B cell (primary cell): ENCODE measurements around the gene PRXL2A. TPM values are rescaled to one million over a fixed set of nuclear protein-coding genes. Genes with fewer than 3 reads are reported as not detected.

Experiments
- ATAC-seq: fragments of 200-7000 bp; cut with Tn5 transposase; one replicate; pipeline ENCODE4 v1.10.0; 2021; ENCODE audit warnings: low read depth, mild to moderate bottlenecking, moderate number of reproducible peaks, moderate library complexity
- CTCF ChIA-PET: fragments of 350-600 bp; sonication (Branson Sonifier 250); formaldehyde crosslinking; loops from one replicate; lab custom pipeline; 2021; ENCODE audit warnings: antibody characterized with exemption, inconsistent platforms; lab: Charles Lee
- POLR2A ChIA-PET: fragments of 350-600 bp; sonication (Branson Sonifier 250); formaldehyde crosslinking; loops from one replicate; lab custom pipeline; 2021; ENCODE audit warnings: antibody characterized with exemption; lab: Charles Lee
- DNase-seq: peaks from one replicate; pipeline ENCODE4 v3.0.0; 2013
- H2AFZ ChIP-seq: 2 replicates; pipeline ENCODE4 v1.6.1; 2012; ENCODE audit warnings: mild to moderate bottlenecking, low read depth, low read length; ENCODE audit not compliant: insufficient read depth, poor library complexity, severe bottlenecking
- H3K27ac ChIP-seq, 2 donors: 1 replicate in 1 of 2; 2 replicates in 1 of 2; pipeline ENCODE4 v1.5.1; 2012 to 2013; ENCODE audit warnings: low read length in 2 of 2, mild to moderate bottlenecking in 2 of 2, moderate library complexity in 1 of 2
- H3K27me3 ChIP-seq, 4 experiments: fragments of 200-600 bp in 1 of 4; sonication (generic) in 1 of 4; replicated peaks in 1 of 4; 1 replicate in 2 of 4; 2 replicates in 2 of 4; pipeline versions ENCODE4 v1.6.1 to v1.7.0; 2013 to 2016; ENCODE audit warnings: low read length in 3 of 4, mild to moderate bottlenecking in 2 of 4, mixed read lengths in 1 of 4, moderate library complexity in 1 of 4; ENCODE audit not compliant: insufficient read depth in 4 of 4, control insufficient read depth in 3 of 4; ENCODE audit errors: control extremely low read depth in 1 of 4
- H3K36me3 ChIP-seq, 2 experiments: replicated peaks in 1 of 2; 1 replicate in 1 of 2; 2 replicates in 1 of 2; pipeline versions ENCODE4 v1.6.1 to v1.7.1; 2013; ENCODE audit warnings: low read length in 1 of 2; ENCODE audit not compliant: insufficient read depth in 2 of 2, control insufficient read depth in 1 of 2; ENCODE audit errors: control extremely low read depth in 1 of 2, extremely low read depth in 1 of 2
- H3K4me1 ChIP-seq, 2 donors: fragments of 200-600 bp in 1 of 2; sonication (generic) in 1 of 2; 1 replicate in 1 of 2; 2 replicates in 1 of 2; pipeline versions ENCODE4 v1.5.1 to v1.6.1; 2013 to 2017; ENCODE audit warnings: low read length in 2 of 2; ENCODE audit not compliant: control insufficient read depth in 2 of 2, insufficient read depth in 2 of 2
- H3K4me2 ChIP-seq: replicated peaks from 2 replicates; pipeline ENCODE3; 2012; ENCODE audit warnings: mild to moderate bottlenecking, low read depth, low read length; ENCODE audit not compliant: poor library complexity, severe bottlenecking
- H3K4me3 ChIP-seq, 5 experiments: fragments of 200-600 bp in 1 of 5; sonication (generic) in 1 of 5; 1 replicate in 3 of 5; 2 replicates in 2 of 5; pipeline versions ENCODE4 v1.5.1 to v1.7.0; 2011 to 2016; ENCODE audit warnings: low read length in 4 of 5, mild to moderate bottlenecking in 4 of 5, low read depth in 2 of 5, control low read depth in 1 of 5, moderate library complexity in 1 of 5; ENCODE audit not compliant: insufficient read depth in 1 of 5; ENCODE audit errors: control extremely low read depth in 1 of 5, extremely low read depth in 1 of 5
- H3K79me2 ChIP-seq: fragments of 200-600 bp; sonication (generic); one replicate; pipeline ENCODE4 v1.6.0; 2016; ENCODE audit warnings: low read length; ENCODE audit not compliant: control insufficient read depth, insufficient read depth
- H3K9ac ChIP-seq: fragments of 200-600 bp; sonication (generic); 2 replicates; pipeline ENCODE4 v1.6.1; 2017; ENCODE audit warnings: mild to moderate bottlenecking, low read length, moderate library complexity
- H3K9me3 ChIP-seq, 3 donors: one replicate each; pipeline versions ENCODE4 v1.6.1 to v1.7.1; 2013; ENCODE audit warnings: low read length in 2 of 3; ENCODE audit not compliant: control insufficient read depth in 2 of 3, insufficient read depth in 1 of 3; ENCODE audit errors: control extremely low read depth in 1 of 3
- H4K20me1 ChIP-seq: 2 replicates; pipeline ENCODE4 v1.6.0; 2012; ENCODE audit warnings: mild to moderate bottlenecking, low read length; ENCODE audit not compliant: insufficient read depth, control insufficient read depth, poor library complexity, severe bottlenecking
- H3K27ac Mint-ChIP-seq: one replicate; pipeline ENCODE4 v1.8.0; 2021; ENCODE audit warnings: mixed read lengths
- H3K27me3 Mint-ChIP-seq: one replicate; pipeline ENCODE4 v1.8.0; 2021; ENCODE audit warnings: mixed read lengths
- H3K4me1 Mint-ChIP-seq: one replicate; pipeline ENCODE4 v1.8.0; 2021; ENCODE audit warnings: mixed read lengths
- H3K4me3 Mint-ChIP-seq: one replicate; pipeline ENCODE4 v1.8.0; 2021; ENCODE audit warnings: mixed read lengths
- H3K9me3 Mint-ChIP-seq: one replicate; pipeline ENCODE4 v1.8.0; 2022; ENCODE audit warnings: mixed read lengths; ENCODE audit not compliant: insufficient read depth
- CTCF ChIP-seq: fragments of 200-600 bp; IDR thresholded peaks from one replicate; pipeline ENCODE4 v1.8.0; 2022; ENCODE audit warnings: antibody characterized with exemption, mild to moderate bottlenecking
- EZH2 ChIP-seq: IDR thresholded peaks from 2 replicates; pipeline ENCODE4 v1.6.1; 2012; ENCODE audit warnings: borderline replicate concordance, low read depth, mild to moderate bottlenecking, moderate library complexity, low read length; ENCODE audit not compliant: insufficient read depth, poor library complexity, severe bottlenecking
- whole genome bisulfite sequencing: methylation state at CpG from one replicate; pipeline ENCODE4 v1.1.5; 2013; ENCODE audit warnings: missing lambda C conversion rate; ENCODE audit not compliant: insufficient coverage; 5-methylcytosine and 5-hydroxymethylcytosine counted together
- intact Hi-C: fragments of 100-400 bp; cut with micrococcal nuclease; formaldehyde crosslinking; loops from one replicate; pipeline ENCODE4 v1.10.0; 2022
- polyA plus RNA-seq: library from polyadenylated mRNA; depleted of rRNA; stranded (reverse); fragments of >200 nt; gene quantifications from 2 replicates; pipeline ENCODE4 v1.2.3, GENCODE V29; 2012
- total RNA-seq, 2 donors: library from RNA; stranded (reverse); fragments of 120-200 nt in 1 of 2; gene quantifications; 1 replicate in 1 of 2; 2 replicates in 1 of 2; pipeline versions ENCODE4 v1.2.3 to v1.2.4, GENCODE V29; 2013 to 2022

The PRXL2A gene
- total and polyA plus RNA-seq, 2 donors (not counting 1 experiment from before 2014, with no cell fraction given), result 2.8 to 9.4 TPM

DNA sequence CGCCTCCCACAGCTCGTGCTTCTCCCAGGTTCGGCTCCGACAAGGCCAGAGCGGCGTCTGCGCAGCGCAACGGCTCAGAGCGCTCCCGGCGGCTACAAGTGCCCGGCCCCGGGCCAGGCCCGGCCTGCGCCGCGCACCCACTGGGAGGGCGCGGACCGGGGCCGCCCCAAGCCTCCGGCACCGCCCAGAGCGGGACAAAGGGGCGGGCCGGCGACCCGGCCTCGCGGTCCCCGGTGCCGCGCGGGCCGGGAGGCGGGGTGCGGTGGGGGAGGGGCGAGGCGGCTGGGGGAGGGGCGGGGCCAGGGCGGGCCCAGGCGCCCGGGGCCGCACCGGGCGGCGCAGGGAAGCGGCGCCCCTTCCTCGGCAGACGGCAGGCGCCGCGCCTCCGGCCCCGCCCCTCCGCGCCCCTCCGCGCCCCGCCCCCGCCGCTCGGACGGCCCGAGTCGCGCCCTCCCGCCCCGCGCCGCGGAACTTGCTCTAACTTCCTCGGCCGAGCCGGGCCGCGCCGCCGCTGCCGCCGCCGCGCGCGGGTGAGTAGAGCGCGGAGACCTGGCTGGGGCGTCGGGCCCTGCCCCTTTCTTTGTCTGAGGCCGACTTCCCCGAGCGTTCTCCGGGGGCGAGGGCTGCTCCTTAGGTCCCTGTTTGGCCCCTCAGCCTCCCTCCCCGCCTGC is 45.6 kb downstream of the PRXL2A start, which contains the start of gene TSPAN14:
TSS of gene TSPAN14 (plus strand) at position 469 of the 671 bp plus-strand sequence. CDS start 34,924 bp downstream, outside the sequence.
- CTCF ChIA-PET, result interaction anchor here (1.4 to 14.9 kb wide), 5 partner anchors 10 to 51 kb away, joined by 4 to 500 read pairs (median 9); no protein-coding TSS in a partner anchor
- no peak for TF ChIP-seq EZH2
- TF ChIP-seq CTCF, result no peak
- Histone ChIP-seq H3K27me3 (no peaks in the 10 kb centered on the region), H3K27ac (peak within 1 kb of the TSS; percentile 62 to 83), H4K20me1 (peaks cover 37% of the 10 kb centered on the region), H3K4me1 (peaks cover 32 to 47% of the 10 kb centered on the region in 2 donors), H3K9ac (peak within 1 kb of the TSS; percentile 89), H3K4me2 (peak within 1 kb of the TSS; percentile 95), H3K9me3 (no peaks in the 10 kb centered on the region), H3K36me3 (no peaks in the 10 kb centered on the region), H3K4me3 (peak within 1 kb of the TSS; percentile 58 to 92 (median 77)), H3K79me2 (peaks cover 37% of the 10 kb centered on the region), H2AFZ (peak within 1 kb of the TSS; percentile 93)
- intact Hi-C loops, result loop anchor here (1.0 to 2.0 kb wide), 4 partner anchors 9 to 249 kb away; partner anchors contain the start of genes ANXA11 and PRXL2A
- peaks cover 47% of the 10 kb centered on the region for H3K4me1 Mint-ChIP-seq
- WGBS, result under 1% methylated on average over 81 of the region's 97 CpGs
- peak; percentile 79 for ATAC-seq
- POLR2A ChIA-PET, result interaction anchor here (0.5 to 3.9 kb wide), 8 partner anchors 9 to 267 kb away, joined by 3 to 13 read pairs (median 4); partner anchors contain the start of gene PRXL2A
- H3K4me3 Mint-ChIP-seq, result peak within 1 kb of the TSS; percentile 94
- H3K27me3 Mint-ChIP-seq, result no peaks in the 10 kb centered on the region
- peak; percentile 88 for DNase-seq
- no peaks in the 10 kb centered on the region for H3K9me3 Mint-ChIP-seq
- H3K27ac Mint-ChIP-seq, result peak within 1 kb of the TSS; percentile 94
